Urinary bladder (tissue), 4 donors: Measurements from ENCODE around the gene MARCHF10. TPM values are rescaled to one million over a fixed set of nuclear protein-coding genes. Genes with fewer than 3 reads are reported as not detected.

Experiments used
- DNase-seq: peaks from one replicate; pipeline ENCODE4 v3.0.0-alpha.2; 2015; ENCODE audit errors: extremely low spot score
- H3K27ac ChIP-seq: one replicate; pipeline ENCODE4 v1.5.1; 2013; ENCODE audit warnings: low read depth, mild to moderate bottlenecking, moderate library complexity
- H3K36me3 ChIP-seq: one replicate; pipeline ENCODE4 v1.6.1; 2013; ENCODE audit warnings: mild to moderate bottlenecking, moderate library complexity; ENCODE audit not compliant: insufficient read depth
- H3K4me1 ChIP-seq: one replicate; pipeline ENCODE4 v1.6.1; 2013; ENCODE audit warnings: mild to moderate bottlenecking, moderate library complexity; ENCODE audit not compliant: insufficient read depth
- H3K4me3 ChIP-seq: one replicate; pipeline ENCODE4 v1.5.1; 2013; ENCODE audit warnings: low read depth, low read length
- WGBS: extraction: QIAGEN DNeasy Blood & Tissue Kit; methylation state at CpG from one replicate; pipeline ENCODE4 v1.1.7; 2013; 5-methylcytosine and 5-hydroxymethylcytosine counted together
- polyA plus RNA-seq: library from polyadenylated mRNA; stranded (reverse); fragments of 200-250 nt; gene quantifications from one replicate; pipeline ENCODE4 v1.2.3, GENCODE V29; 2013
- total RNA-seq: library from RNA; depleted of rRNA; stranded (reverse); fragments of >200 nt; gene quantifications from one replicate; pipeline ENCODE4 v1.2.3, GENCODE V29; 2014
- donor health status: healthy with polysubstance abuse.
- donor health status: healthy.

The MARCHF10 gene
- total and polyA plus RNA-seq, 2 donors, result 0.08 to 0.42 TPM

- H3K4me3 ChIP-seq, result no peak overlapping the region
- H3K4me1 ChIP-seq, result no peaks in the 10 kb centered on the region
- H3K36me3 ChIP-seq, result no peaks in the 10 kb centered on the region
- 92% methylated on average over 17 of the region's 17 CpGs for WGBS
- no peak for DNase-seq
- no peak overlapping the region for H3K27ac ChIP-seq
Observed at GRCh38 chr17:62681061-62681938, 126.8 kb downstream of the MARCHF10 start.

GRCh38 chr17:62680541-62681052 lies 127.5 kb downstream of the MARCHF10 start:
- Histone ChIP-seq H3K4me3 (no peak overlapping the region), H3K36me3 (peaks cover 1% of the 10 kb centered on the region), H3K27ac (no peak overlapping the region), H3K4me1 (no peaks in the 10 kb centered on the region)
- WGBS, result 87% methylated on average over 36 of the region's 36 CpGs
- DNase-seq, result no peak

GRCh38 chr17:62679866-62680377 lies 128.2 kb downstream of the MARCHF10 start:
- WGBS, result 88% methylated on average over 37 of the region's 37 CpGs
- Histone ChIP-seq H3K4me1 (no peaks in the 10 kb centered on the region), H3K36me3 (peaks cover 1% of the 10 kb centered on the region), H3K27ac (no peak overlapping the region), H3K4me3 (no peak overlapping the region)
- DNase-seq, result no peak

- Histone ChIP-seq H3K27ac (no peak overlapping the region), H3K4me3 (no peak overlapping the region), H3K4me1 (no peaks in the 10 kb centered on the region), H3K36me3 (peaks cover 1% of the 10 kb centered on the region)
- DNase-seq, result no peak
- WGBS, result 94% methylated on average over 10 of the region's 10 CpGs
Observed at GRCh38 chr17:62678214-62678919, 129.7 kb downstream of the MARCHF10 start.

GRCh38 chr17:62676952-62677596 lies 131.0 kb downstream of the MARCHF10 start:
- WGBS, result 94% methylated on average over 18 of the region's 18 CpGs
- DNase-seq, result no peak
- Histone ChIP-seq H3K4me3 (no peak overlapping the region), H3K36me3 (peaks cover 1% of the 10 kb centered on the region), H3K27ac (no peak overlapping the region), H3K4me1 (no peaks in the 10 kb centered on the region)

GRCh38 chr17:62676231-62676943 lies 131.7 kb downstream of the MARCHF10 start:
- 95% methylated on average over 16 of the region's 16 CpGs for WGBS
- peaks cover 1% of the 10 kb centered on the region for H3K36me3 ChIP-seq
- DNase-seq, result no peak
- no peak overlapping the region for H3K4me3 ChIP-seq
- no peaks in the 10 kb centered on the region for H3K4me1 ChIP-seq
- no peak overlapping the region for H3K27ac ChIP-seq

GRCh38 chr17:62675701-62676100 lies 132.4 kb downstream of the MARCHF10 start:
- H3K4me3 ChIP-seq, result no peak overlapping the region
- DNase-seq, result no peak
- peaks cover 1% of the 10 kb centered on the region for H3K36me3 ChIP-seq
- no peak overlapping the region for H3K27ac ChIP-seq
- H3K4me1 ChIP-seq, result no peaks in the 10 kb centered on the region
- WGBS, result 92% methylated on average over 4 of the region's 4 CpGs

- Histone ChIP-seq H3K36me3 (peaks cover 1% of the 10 kb centered on the region), H3K4me3 (no peak overlapping the region), H3K27ac (no peak overlapping the region), H3K4me1 (no peaks in the 10 kb centered on the region)
- 64% methylated on average over 12 of the region's 12 CpGs for whole genome bisulfite sequencing
- DNase-seq, result no peak
Observed at GRCh38 chr17:62675260-62675659, 132.9 kb downstream of the MARCHF10 start.

GRCh38 chr17:62674841-62675240 lies 133.3 kb downstream of the MARCHF10 start:
- 82% methylated on average over 3 of the region's 3 CpGs for WGBS

GRCh38 chr17:62674363-62674739 lies 133.8 kb downstream of the MARCHF10 start:
- no peaks in the 10 kb centered on the region for H3K4me1 ChIP-seq
- H3K4me3 ChIP-seq, result no peak overlapping the region
- 69% methylated on average over 6 of the region's 6 CpGs for WGBS
- DNase-seq, result no peak
- no peak overlapping the region for H3K27ac ChIP-seq
- H3K36me3 ChIP-seq, result peaks cover 1% of the 10 kb centered on the region

More at GRCh38 chr17:62674841-62675240, 133.3 kb downstream of the MARCHF10 start:
- Histone ChIP-seq H3K4me1 (no peaks in the 10 kb centered on the region), H3K27ac (no peak overlapping the region), H3K4me3 (no peak overlapping the region), H3K36me3 (peaks cover 1% of the 10 kb centered on the region)
- no peak for DNase-seq

- WGBS, result 80% methylated on average over 20 of the region's 20 CpGs
- no peak for DNase-seq
- Histone ChIP-seq H3K27ac (no peak overlapping the region), H3K36me3 (peaks cover 1% of the 10 kb centered on the region), H3K4me3 (no peak overlapping the region), H3K4me1 (no peaks in the 10 kb centered on the region)
Observed at GRCh38 chr17:62673614-62674362, 134.3 kb downstream of the MARCHF10 start.

GRCh38 chr17:62672957-62673356 lies 135.2 kb downstream of the MARCHF10 start:
- peaks cover 1% of the 10 kb centered on the region for H3K36me3 ChIP-seq
- 94% methylated on average over 4 of the region's 4 CpGs for WGBS
- no peak overlapping the region for H3K27ac ChIP-seq
- no peaks in the 10 kb centered on the region for H3K4me1 ChIP-seq
- no peak for DNase-seq
- H3K4me3 ChIP-seq, result no peak overlapping the region
